HuH-7 (cell line): Measurements from ENCODE around the gene IKZF3.
"Not testable (repeated sequence)": the region's sequence is repeated elsewhere in the genome, so short reads cannot be mapped to it uniquely, and the experiment has no call there.

Experiments
- DNase-seq: peaks from one replicate; pipeline ENCODE4 v3.0.0; 2011; ENCODE audit warnings: low spot score

IKZF3 gene

DNA sequence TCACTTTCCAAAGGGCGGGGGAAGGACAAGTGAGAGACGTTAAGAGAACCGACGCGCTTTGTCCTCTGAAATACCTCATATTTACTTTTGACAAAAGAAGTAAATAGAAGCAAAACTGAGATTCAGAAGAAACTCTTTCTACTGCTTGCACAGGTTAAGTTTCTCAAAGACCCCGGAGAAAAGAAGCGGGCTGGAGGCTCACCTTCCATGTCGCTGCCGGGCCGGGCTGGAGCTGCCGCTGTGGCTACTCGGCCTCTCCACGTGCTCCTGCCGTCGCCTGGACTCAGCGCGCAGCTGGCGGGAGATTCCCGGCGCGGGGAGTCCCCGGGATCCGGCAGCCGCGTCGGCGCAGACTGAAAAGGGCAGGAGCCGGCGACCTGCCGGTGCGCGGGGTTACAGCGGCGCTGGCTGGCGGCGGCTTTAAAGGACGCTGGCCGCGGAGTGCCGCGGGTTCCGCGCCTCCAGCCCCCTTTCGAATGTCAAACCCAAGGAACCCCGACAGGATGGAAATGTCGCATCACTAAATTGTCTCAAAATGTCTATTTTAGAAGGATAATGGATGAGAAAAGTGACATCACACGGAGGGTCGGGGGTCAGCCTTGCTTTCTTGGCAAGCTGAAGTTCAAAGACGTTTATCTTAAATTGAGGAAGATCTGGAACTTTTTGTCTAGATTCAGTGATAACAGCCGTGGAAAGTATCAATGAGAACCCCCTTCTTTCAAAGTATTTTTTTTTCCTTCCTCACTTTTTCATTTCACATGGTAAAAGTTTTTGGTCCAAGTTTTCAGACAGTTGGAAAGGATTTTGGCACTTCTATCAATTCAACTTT lies at the start of gene IKZF3:
Gene IKZF3, minus strand, starts transcription at position 395 of the 829 bp plus-strand sequence. Its CDS starts 186 bp downstream, at position 209.
- DNase-seq: peak; percentile 63

GRCh38 chr17:39908789-39909352 lies 44.8 kb upstream of the IKZF3 start:
- DNase-seq: no peak

DNA sequence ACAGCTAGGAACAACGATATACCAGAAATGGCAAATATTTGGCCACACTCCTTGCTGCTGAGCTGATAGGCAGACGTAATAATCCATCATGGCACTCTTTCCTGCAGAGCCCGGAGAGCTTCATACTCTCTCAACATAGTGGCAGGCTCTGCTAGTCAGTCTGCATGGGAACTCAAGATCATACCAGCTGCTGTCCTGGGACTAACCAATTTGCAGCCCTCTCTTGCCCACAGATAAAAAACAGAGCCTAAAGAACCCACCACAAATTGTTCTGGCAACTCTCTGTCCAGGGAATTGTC lies 40.8 kb upstream of the IKZF3 start:
- no peak for DNase-seq

DNA sequence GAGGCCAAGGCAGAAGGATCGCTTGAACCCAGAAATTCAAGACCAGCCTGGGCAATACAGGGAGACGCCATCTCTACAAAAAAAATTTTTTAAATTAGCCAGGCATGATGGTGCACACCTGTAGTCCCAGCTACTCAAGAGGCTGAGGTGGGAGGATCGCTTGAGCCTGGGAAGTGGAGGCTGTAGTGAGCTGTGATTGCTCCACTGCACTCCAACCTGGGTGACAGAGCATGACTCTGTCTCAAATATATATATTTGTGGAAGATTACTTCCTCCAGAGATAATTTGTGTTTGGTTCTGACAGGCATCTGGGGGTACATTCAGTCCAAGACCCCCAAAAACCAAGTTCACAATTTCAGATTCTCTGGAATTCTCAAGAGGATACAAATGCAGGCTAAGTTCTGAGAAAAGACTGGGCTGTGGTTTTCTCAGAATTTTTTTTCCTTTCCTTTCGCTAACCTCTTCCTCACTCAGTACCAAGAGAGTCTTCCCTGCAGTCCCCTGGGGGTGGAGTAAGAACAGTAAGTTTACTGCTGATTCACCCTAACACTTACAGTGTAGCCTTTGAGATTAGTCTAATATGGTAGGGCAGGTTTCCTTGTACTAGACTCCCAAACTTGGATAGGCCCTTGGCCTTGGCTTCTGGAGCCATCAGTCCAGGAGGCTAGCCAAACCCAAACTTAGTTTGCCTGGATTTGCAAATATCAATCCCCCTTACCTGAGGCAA lies 39.2 kb upstream of the IKZF3 start:
- DNase-seq: no peak

DNA sequence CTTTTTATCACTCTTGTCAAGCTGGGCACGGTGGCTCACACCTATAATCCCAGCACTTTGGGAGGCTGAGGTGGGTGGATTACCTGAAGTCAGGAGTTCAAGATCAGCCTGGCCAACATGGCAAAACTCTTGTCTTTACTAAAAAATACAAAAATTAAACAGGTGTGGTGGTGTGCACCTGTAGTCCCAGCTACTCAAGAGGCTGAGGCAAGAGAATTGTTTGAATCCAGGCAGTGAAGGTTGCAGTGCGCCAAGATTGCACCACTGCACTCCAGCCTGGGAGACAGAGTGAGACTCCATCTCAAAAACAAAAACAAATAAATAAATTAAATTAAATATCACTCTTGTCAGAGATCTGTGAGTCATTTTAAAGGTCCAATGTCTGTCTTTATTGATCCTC lies 37.9 kb upstream of the IKZF3 start:
- DNase-seq: not testable (repeated sequence)

GRCh38 chr17:39899215-39899614 lies 35.1 kb upstream of the IKZF3 start:
- no peak for DNase-seq

DNA sequence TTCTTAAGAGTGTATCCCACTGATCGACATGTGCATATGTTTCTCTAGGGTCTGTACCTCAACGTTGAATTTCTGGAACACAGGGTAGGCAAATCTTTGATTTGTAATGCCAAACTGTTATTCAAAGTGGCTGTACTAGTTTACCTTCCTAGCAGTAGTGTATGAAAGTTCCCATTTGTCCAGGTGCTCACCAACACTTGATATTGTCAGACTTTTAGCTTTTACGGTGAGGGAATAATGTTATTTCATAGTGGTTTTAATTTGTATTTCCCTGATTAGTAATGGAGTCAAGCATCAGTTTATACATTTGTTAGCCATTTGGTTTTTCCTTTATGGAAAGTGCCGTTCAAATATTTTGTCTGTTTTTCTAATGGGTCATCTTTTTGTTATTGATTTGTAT lies 34.0 kb upstream of the IKZF3 start:
- no peak for DNase-seq

DNA sequence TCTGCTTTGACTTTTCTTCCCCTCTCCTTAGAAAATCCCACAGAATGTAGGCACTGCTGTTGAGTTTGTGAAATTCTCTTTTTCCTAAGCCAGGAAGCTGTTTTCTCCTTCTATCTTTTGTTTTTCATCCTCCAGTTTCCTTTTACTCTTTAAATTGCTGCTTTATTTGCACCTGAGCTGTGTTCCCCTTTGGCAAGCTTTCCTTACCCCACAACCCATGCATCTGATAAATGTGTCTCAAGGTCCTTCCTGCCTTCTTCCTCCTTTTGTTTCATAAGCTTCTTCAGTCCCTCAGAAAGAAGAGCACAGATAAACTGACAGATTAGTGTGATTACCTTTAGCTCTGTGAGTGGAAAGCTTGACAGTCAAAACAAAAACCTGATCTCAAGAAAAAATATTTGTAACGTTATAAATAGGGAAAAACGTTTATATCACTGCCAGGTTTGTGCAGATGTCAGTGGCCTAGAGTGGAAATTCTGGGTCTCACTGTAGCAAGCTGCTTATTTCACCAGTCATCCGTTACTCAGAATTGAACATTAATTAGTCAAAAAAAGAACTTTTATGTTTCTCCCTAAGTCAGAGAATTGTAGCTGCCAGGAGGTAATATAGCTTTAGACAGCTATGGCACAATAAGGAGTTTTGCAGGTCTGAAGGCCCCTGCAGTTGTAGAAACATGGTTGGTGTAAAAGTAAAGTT lies 30.7 kb upstream of the IKZF3 start:
- DNase-seq: no peak

- DNase-seq: no peak
Measured at GRCh38 chr17:39889200-39889599, 25.1 kb upstream of the IKZF3 start.

DNA sequence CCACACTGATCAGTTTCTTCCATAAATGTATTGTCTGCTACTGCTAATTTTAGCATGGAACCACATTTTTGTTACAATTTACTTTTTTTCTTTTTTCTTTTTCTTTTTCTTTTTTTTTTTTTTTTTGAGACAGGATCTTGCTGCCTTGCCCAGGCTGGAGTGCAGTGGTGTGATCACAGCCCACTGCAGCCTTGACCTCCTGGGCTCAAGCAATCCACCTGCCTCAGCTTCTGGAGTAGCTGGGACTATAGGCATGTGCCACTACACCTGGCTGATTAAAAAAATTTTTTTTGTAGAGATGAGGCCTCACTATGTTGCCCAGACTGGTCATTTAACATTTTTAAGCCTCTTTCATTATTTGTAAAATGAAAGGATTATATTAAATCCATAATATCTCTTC lies 23.0 kb upstream of the IKZF3 start:
- no peak for DNase-seq

DNA sequence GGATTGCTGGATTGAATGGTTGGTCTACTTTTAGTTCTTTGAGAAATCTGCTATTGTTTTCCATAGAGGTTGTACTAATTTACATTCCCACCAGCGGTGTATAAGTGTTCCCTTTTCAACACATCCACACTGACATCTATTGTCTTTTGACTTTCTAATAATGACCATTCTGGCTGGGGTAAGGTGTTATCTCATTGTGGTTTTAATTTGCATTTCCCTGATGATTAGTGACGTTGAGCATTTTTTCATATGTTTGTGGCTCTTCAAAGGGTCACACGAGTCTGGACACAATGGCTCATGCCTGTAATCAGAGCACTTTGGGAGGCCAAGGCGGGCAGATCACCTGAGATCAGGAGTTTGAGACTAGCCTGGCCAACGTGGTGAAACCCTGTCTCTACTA lies 22.0 kb upstream of the IKZF3 start:
- DNase-seq: not testable (repeated sequence)

DNA sequence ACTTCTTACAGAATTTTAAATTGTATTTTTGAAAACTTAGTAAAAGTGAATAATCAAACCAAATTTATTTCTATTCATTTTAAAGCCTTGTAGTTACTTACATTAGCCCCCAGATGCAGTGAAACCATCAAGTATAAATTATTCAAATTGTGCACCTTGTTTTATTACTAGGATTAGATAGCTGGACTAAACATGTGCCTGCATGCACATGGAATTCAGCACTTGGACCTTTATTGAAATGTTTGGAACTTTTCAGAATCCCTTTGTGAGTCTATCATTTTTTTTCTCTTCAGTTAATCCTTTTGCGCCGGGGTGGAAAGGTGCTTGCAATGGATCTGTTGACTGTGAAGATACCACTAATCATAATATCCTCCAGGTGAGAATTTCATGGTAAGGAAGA lies 8.6 kb upstream of the IKZF3 start:
- no peak for DNase-seq

DNA sequence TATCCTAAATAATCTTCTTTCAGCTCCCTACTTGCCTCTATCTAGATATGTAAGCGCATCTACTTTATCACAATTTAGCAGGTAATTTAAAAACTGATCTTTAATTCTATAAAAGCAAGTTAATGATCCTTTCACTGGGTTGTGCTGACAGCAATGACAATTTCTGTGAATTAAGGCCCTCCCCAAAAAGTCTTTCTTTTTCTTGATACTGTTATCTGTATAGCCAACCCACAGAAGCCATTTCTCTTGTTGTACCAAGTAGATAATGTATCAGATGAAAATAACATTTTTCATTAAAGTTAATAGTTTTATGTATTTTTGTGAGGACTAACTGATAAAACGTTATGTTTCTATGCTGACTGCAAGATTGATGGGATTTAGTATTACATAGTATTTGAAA lies 7.7 kb upstream of the IKZF3 start:
- DNase-seq: no peak

DNA sequence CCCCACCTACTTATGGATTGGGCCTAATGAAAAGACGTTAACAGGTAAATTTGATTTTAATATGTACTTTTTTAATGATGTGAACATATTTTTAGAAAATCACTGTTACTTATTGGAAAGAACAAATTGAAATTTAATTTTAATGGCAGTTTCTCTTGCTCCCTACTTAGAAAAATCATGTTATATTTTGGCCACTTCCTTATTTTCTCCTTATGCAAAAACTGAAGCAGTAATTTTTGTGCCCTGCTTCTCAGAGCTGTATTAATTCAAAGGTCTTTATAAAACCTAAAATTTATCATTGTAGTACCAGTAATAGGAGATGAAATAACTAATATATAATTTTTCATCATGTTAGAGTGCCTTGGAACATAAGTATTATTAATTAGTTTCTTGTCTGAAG lies 6.7 kb upstream of the IKZF3 start:
- no peak for DNase-seq

- no peak for DNase-seq
Measured at GRCh38 chr17:39868554-39868942, 4.4 kb upstream of the IKZF3 start.

GRCh38 chr17:39867880-39868553 lies 3.9 kb upstream of the IKZF3 start, which contains the start of gene ZPBP2:
Gene ZPBP2 (plus strand): TSS chr17:39868202. CDS start chr17:39868355, 153 bp downstream.
- DNase-seq: no peak

GRCh38 chr17:39867084-39867879 lies 3.2 kb upstream of the IKZF3 start:
- no peak for DNase-seq

DNA sequence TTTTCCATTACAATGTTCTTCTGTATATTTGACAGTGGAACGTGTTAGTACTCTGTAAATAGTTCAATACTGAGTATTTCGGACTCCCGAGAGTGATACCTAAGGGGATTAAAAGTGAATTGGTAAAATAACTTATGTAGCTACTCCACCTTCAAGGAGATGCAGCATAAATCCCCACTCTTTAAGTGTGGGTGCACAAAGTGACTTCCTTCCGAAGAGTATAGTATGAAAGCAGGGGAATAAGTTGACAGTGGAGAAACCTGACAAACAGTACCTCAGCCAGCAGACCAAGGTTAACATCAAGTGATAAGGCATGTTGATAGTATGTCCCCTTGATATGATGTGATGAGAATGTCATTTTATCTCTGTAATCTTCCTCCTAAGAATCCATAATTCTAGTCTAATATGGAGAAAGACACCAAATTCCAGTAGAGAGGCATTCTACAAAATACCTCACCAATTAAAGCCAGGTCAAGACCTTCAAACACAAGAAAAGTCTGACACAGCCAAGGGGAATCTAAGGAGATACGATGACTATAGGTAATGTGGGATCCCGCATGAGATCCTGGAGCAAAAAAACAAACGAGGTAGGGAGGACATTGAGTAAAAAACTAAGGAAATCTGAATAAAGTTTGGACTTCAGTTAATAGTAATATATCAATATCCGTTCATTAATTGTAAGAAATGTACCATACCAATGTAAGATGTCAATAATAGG lies 2.1 kb upstream of the IKZF3 start:
- DNase-seq: no peak

- no peak for DNase-seq
Measured at GRCh38 chr17:39863244-39863917, 731 bp downstream of the IKZF3 start.

DNA sequence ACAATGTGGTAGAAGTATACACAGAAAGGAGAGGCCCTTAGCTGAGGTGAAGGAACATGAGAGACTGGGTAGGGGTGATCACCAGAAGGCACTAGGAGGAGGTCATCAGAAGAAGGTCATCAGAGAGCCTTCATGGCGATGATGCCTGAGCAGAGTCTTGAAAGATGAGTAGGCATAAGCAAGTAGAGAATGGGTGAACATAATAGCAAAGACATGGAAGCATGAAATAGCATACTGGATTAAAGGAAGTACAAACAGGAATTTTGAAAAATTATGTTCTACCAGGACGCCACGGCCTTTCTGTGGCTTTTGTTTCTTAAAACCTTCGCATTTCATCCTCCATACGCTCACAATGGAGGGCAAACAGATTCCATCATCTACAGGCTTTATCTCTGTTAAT lies 2.9 kb downstream of the IKZF3 start:
- DNase-seq: no peak
